RWPE2 (cell line): ENCODE results near the gene HIGD2A.

Experiments used
- ATAC-seq: fragments of 200-7000 bp; cut with Tn5 transposase; 3 replicates; pipeline ENCODE4 v1.9.1; 2021; ENCODE audit warnings: low read depth
- DNase-seq: peaks from one replicate; pipeline ENCODE4 v3.0.0-alpha.2; 2020; ENCODE audit warnings: low spot score
- H3K27ac ChIP-seq: fragments of 450-650 bp; 2 replicates; pipeline ENCODE4 v1.5.1; 2017; ENCODE audit warnings: mild to moderate bottlenecking; ENCODE audit not compliant: poor library complexity, severe bottlenecking
- H3K27me3 ChIP-seq: fragments of 250-450 bp; sonication (Bioruptor Pico); 2 replicates; pipeline ENCODE4 v1.5.1; 2021; ENCODE audit warnings: mild to moderate bottlenecking, moderate library complexity; ENCODE audit not compliant: insufficient read depth, poor library complexity, severe bottlenecking
- H3K36me3 ChIP-seq: fragments of 250-450 bp; sonication (Bioruptor Pico); 2 replicates; pipeline ENCODE4 v1.5.1; 2020; ENCODE audit warnings: low read depth, mild to moderate bottlenecking, moderate library complexity
- H3K4me1 ChIP-seq: fragments of 250-450 bp; sonication (Bioruptor Pico); 2 replicates; pipeline ENCODE4 v1.5.1; 2021; ENCODE audit warnings: mild to moderate bottlenecking, moderate library complexity; ENCODE audit not compliant: insufficient read depth, poor library complexity, severe bottlenecking
- H3K4me3 ChIP-seq: fragments of 250-450 bp; sonication (Bioruptor Pico); 2 replicates; pipeline ENCODE4 v1.5.1; 2021; ENCODE audit warnings: mild to moderate bottlenecking, moderate library complexity; ENCODE audit not compliant: severe bottlenecking
- H3K9me3 ChIP-seq: fragments of 250-450 bp; sonication (Bioruptor Pico); 2 replicates; pipeline ENCODE4 v1.5.1; 2021; ENCODE audit warnings: mild to moderate bottlenecking, moderate library complexity; ENCODE audit not compliant: severe bottlenecking
- TF ChIP-seq, protein P1 (sequence below): fragments of 450-650 bp; IDR thresholded peaks from one replicate; pipeline ENCODE4 v1.5.1; 2017; ENCODE audit warnings: mild to moderate bottlenecking, moderate library complexity; ENCODE audit not compliant: poor library complexity, severe bottlenecking

HIGD2A gene

DNA sequence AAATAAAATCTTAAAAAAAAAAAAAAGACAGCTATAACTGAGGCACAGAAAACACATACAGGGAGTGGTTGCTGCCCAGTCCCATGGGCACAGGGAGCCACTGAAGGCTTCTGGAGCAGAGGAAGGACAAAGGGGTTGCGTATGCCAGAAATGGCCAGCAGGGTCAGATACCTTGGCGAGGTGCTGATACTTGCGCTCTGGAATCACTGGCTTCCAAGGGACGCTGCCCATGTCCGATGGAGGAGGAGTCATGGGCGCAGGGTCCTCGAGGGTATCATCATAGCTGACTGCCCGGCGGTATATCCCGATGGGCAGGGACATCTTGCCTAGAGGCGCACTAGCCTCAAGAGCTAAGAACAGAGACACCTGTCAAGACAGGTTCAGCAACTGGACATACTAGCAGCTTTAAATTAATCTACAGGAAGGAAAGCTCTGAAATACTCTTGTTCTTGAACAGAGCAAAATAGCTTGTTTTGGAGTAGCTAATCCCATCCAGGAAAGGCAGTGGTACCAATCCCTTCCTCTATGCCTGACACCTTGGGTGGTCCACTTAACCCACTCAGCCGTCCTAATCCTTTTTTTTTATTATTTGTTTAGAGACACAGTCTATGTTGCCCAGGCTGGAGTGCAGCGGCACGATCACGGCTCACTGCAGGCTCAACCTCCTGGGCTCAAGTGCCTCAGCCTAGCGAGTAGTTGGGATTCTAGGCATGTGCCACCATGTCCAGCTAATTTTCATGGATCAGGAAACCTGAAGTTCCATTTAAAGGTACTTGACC, 33.0 kb upstream of the HIGD2A start:
- H3K27me3 ChIP-seq = no peaks in the 10 kb centered on the region
- H3K4me3 ChIP-seq = no peak overlapping the region
- DNase-seq = no peak
- peaks cover 91% of the 10 kb centered on the region for H3K36me3 ChIP-seq
- no peak; the same call in 2 of the 3 replicates for ATAC-seq
- no peak overlapping the region for H3K27ac ChIP-seq
- TF ChIP-seq, protein P1, sequence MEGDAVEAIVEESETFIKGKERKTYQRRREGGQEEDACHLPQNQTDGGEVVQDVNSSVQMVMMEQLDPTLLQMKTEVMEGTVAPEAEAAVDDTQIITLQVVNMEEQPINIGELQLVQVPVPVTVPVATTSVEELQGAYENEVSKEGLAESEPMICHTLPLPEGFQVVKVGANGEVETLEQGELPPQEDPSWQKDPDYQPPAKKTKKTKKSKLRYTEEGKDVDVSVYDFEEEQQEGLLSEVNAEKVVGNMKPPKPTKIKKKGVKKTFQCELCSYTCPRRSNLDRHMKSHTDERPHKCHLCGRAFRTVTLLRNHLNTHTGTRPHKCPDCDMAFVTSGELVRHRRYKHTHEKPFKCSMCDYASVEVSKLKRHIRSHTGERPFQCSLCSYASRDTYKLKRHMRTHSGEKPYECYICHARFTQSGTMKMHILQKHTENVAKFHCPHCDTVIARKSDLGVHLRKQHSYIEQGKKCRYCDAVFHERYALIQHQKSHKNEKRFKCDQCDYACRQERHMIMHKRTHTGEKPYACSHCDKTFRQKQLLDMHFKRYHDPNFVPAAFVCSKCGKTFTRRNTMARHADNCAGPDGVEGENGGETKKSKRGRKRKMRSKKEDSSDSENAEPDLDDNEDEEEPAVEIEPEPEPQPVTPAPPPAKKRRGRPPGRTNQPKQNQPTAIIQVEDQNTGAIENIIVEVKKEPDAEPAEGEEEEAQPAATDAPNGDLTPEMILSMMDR = no peak
- H3K4me1 ChIP-seq = peaks cover 7% of the 10 kb centered on the region
- no peaks in the 10 kb centered on the region for H3K9me3 ChIP-seq

- peaks cover 86% of the 10 kb centered on the region for H3K36me3 ChIP-seq
- DNase-seq (no peak), ATAC-seq (no peak)
- H3K4me3 ChIP-seq = no peak overlapping the region
- TF ChIP-seq, protein P1 = no peak
- H3K9me3 ChIP-seq = no peaks in the 10 kb centered on the region
- no peak overlapping the region for H3K27ac ChIP-seq
- H3K4me1 ChIP-seq = peaks cover 7% of the 10 kb centered on the region
- no peaks in the 10 kb centered on the region for H3K27me3 ChIP-seq
Observed at GRCh38 chr5:176356179-176356566, 32.4 kb upstream of the HIGD2A start.

DNA sequence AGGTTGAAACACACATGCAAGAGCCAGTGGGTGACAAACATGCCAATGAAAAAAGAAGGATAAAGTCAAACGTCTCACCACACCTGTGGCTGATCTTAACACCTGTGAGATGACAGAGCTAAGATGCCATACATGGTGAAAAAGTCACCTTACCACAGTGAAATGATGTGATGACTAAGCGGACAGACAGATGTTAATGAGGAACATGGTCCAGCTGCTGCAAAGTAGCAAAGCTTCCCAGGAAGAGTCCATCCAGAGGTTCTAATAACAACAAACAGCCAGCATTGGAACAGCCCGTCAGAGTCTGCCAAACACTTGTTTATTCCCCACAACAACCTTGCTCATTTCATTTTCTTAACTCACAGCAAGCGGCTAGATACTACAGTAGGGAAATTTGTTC, 28.9 kb upstream of the HIGD2A start:
- H3K4me3 ChIP-seq = no peak overlapping the region
- H3K27ac ChIP-seq = no peak overlapping the region
- TF ChIP-seq, protein P1 = no peak
- no peak for DNase-seq
- H3K36me3 ChIP-seq = peaks cover 51% of the 10 kb centered on the region
- no peaks in the 10 kb centered on the region for H3K9me3 ChIP-seq
- H3K27me3 ChIP-seq = no peaks in the 10 kb centered on the region
- peaks cover 7% of the 10 kb centered on the region for H3K4me1 ChIP-seq
- ATAC-seq = no peak

GRCh38 chr5:176360894-176361436, 27.6 kb upstream of the HIGD2A start:
- peak; percentile 73 for DNase-seq
- TF ChIP-seq, protein P1 = no peak
- no peaks in the 10 kb centered on the region for H3K27me3 ChIP-seq
- H3K27ac ChIP-seq = peak overlapping the region; percentile 34
- ATAC-seq = peak; percentile 5
- peaks cover 39% of the 10 kb centered on the region for H3K36me3 ChIP-seq
- no peaks in the 10 kb centered on the region for H3K9me3 ChIP-seq
- H3K4me3 ChIP-seq = peak overlapping the region; percentile 63
- H3K4me1 ChIP-seq = peaks cover 7% of the 10 kb centered on the region
